Keratinocyte (primary cell): ENCODE results near the gene CAMKK2. TPM values are rescaled to one million over a fixed set of nuclear protein-coding genes. Genes with fewer than 3 reads are reported as not detected.

ENCODE experiments used
- DNase-seq: peaks from one replicate; pipeline ENCODE4 v3.0.0-alpha.2; 2011; ENCODE audit warnings: low read depth, missing footprints, low spot score
- FAIRE-seq: peaks from 2 replicates; lab custom pipeline; 2011; peaks lifted over from hg19 to GRCh38; lab: Jason Lieb, UNC
- H2AFZ ChIP-seq: 2 replicates; pipeline ENCODE4 v1.6.0; 2012; ENCODE audit warnings: low read length, control low read depth, inconsistent platforms; ENCODE audit not compliant: control insufficient read depth
- H3K27ac ChIP-seq: 2 replicates; pipeline ENCODE4 v1.5.1; 2011; ENCODE audit warnings: low read length; ENCODE audit not compliant: control insufficient read depth, insufficient read depth
- H3K27me3 ChIP-seq: 3 replicates; pipeline ENCODE4 v1.6.0; 2011; ENCODE audit warnings: low read length; ENCODE audit not compliant: control insufficient read depth, insufficient read depth; ENCODE audit errors: extremely low read depth
- H3K36me3 ChIP-seq, 2 experiments: 2 replicates in 1 of 2; 3 replicates in 1 of 2; pipeline ENCODE4 v1.5.1; 2011; ENCODE audit warnings: low read length in 2 of 2, mild to moderate bottlenecking in 1 of 2; ENCODE audit not compliant: control insufficient read depth in 2 of 2, insufficient read depth in 2 of 2; ENCODE audit errors: extremely low read depth in 1 of 2
- H3K4me1 ChIP-seq: 3 replicates; pipeline ENCODE4 v1.5.1; 2011; ENCODE audit warnings: low read length; ENCODE audit not compliant: control insufficient read depth, insufficient read depth; ENCODE audit errors: extremely low read depth
- H3K4me2 ChIP-seq: 3 replicates; pipeline ENCODE4 v1.6.0; 2011; ENCODE audit warnings: low read depth, low read length; ENCODE audit not compliant: control insufficient read depth, insufficient read depth; ENCODE audit errors: extremely low read depth
- H3K4me3 ChIP-seq, 3 experiments: fragments of 200-600 bp in 1 of 3; sonication (generic) in 1 of 3; 2 replicates in 2 of 3; 3 replicates in 1 of 3; pipeline ENCODE4 v1.5.1; 2011 to 2016; ENCODE audit warnings: low read length in 3 of 3, mild to moderate bottlenecking in 3 of 3, control low read depth in 2 of 3, inconsistent platforms in 1 of 3, low read depth in 1 of 3, mixed read lengths in 1 of 3, mixed run types in 1 of 3, moderate library complexity in 1 of 3; ENCODE audit not compliant: control insufficient read depth in 2 of 3, insufficient read depth in 2 of 3; ENCODE audit errors: extremely low read depth in 1 of 3
- H3K79me2 ChIP-seq: 2 replicates; pipeline ENCODE4 v1.6.0; 2012; ENCODE audit warnings: low read length; ENCODE audit not compliant: control insufficient read depth, insufficient read depth
- H3K9ac ChIP-seq: 3 replicates; pipeline ENCODE4 v1.6.0; 2011; ENCODE audit warnings: low read length; ENCODE audit not compliant: control insufficient read depth, insufficient read depth; ENCODE audit errors: extremely low read depth
- H3K9me1 ChIP-seq: 3 replicates; pipeline ENCODE4 v1.6.0; 2011; ENCODE audit warnings: low read length; ENCODE audit not compliant: control insufficient read depth, insufficient read depth; ENCODE audit errors: extremely low read depth
- H3K9me3 ChIP-seq: 2 replicates; pipeline ENCODE4 v1.5.1; 2012; ENCODE audit warnings: low read depth, low read length; ENCODE audit not compliant: control insufficient read depth
- H4K20me1 ChIP-seq: 3 replicates; pipeline ENCODE4 v1.6.0; 2011; ENCODE audit warnings: low read length; ENCODE audit not compliant: control insufficient read depth, insufficient read depth; ENCODE audit errors: extremely low read depth
- EZH2 ChIP-seq: IDR thresholded peaks from one replicate; pipeline ENCODE4 v1.6.1; 2012; ENCODE audit warnings: inconsistent platforms, mild to moderate bottlenecking, low read length, moderate library complexity
- dilution Hi-C: fragments of 300-500 bp; cut with MboI; formaldehyde crosslinking; loops from one replicate; pipeline ENCODE4 v1.7.0; 2020; ENCODE audit warnings: low sequenced_read_pairs; ENCODE audit not compliant: extremely low pct_ligation_motif_present
- polyA plus RNA-seq, 5 experiments: library from polyadenylated mRNA; depleted of rRNA in 3 of 5; stranded (reverse) in 3 of 5; stranded (forward) in 1 of 5; unstranded in 1 of 5; fragments of >200 nt; gene quantifications; 1 replicate in 1 of 5; 2 replicates in 3 of 5; 3 replicates in 1 of 5; pipeline versions ENCODE4 v1.2.1 to v1.2.3, GENCODE V29; 2011 to 2012; ENCODE audit warnings: missing spikeins in 2 of 5, low read depth in 1 of 5, low replicate concordance in 1 of 5
- TF ChIP-seq, protein P1 (sequence below), 3 experiments: IDR thresholded peaks in 1 of 3; conservative IDR thresholded peaks in 1 of 3; optimal IDR thresholded peaks in 1 of 3; 2 replicates in 2 of 3; 3 replicates in 1 of 3; pipeline versions ENCODE3 to v1.5.1; 2011; ENCODE audit warnings: low read length in 3 of 3, mild to moderate bottlenecking in 3 of 3, moderate library complexity in 2 of 3, control low read depth in 1 of 3, inconsistent platforms in 1 of 3; ENCODE audit not compliant: insufficient read depth in 2 of 3; ENCODE audit errors: extremely low read depth in 1 of 3

The CAMKK2 gene
- polyA plus RNA-seq, 1 donor (not counting 4 experiments of a cell fraction or from before 2014, with no cell fraction given) = 18.6 TPM

DNA sequence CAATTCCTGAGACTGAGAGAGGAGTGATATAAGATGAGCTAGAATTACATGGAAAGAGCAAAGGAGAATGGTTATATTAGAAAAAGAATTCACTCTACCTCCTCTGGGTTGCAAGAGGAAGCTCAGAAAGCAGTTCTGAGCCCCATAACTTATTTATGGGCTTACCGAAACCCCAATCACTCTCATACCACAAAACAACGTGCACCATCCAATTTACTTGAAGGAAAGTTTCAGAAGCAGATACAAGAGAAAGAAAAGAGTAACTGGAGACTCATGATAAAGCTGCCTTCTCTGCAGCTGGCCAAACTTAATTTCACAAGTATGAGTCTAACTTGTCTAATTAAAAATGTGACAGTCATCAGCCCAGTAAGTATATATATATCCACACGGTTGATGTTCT is 27.4 kb upstream of the CAMKK2 start:
- H3K79me2 ChIP-seq = no peaks in the 10 kb centered on the region
- H4K20me1 ChIP-seq = no peaks in the 10 kb centered on the region
- H3K27ac ChIP-seq = no peak overlapping the region
- no peaks in the 10 kb centered on the region for H3K4me1 ChIP-seq
- no peaks in the 10 kb centered on the region for H3K9me3 ChIP-seq
- H3K4me3 ChIP-seq = no peak overlapping the region
- dilution Hi-C loops = no loop called here
- no peaks in the 10 kb centered on the region for H3K9me1 ChIP-seq
- no peak for DNase-seq
- no peaks in the 10 kb centered on the region for H3K27me3 ChIP-seq
- H3K4me2 ChIP-seq = no peak overlapping the region
- no peak for FAIRE-seq
- peaks cover 14 to 20% of the 10 kb centered on the region in 2 experiments for H3K36me3 ChIP-seq
- H3K9ac ChIP-seq = no peak overlapping the region
- TF ChIP-seq, protein P1, sequence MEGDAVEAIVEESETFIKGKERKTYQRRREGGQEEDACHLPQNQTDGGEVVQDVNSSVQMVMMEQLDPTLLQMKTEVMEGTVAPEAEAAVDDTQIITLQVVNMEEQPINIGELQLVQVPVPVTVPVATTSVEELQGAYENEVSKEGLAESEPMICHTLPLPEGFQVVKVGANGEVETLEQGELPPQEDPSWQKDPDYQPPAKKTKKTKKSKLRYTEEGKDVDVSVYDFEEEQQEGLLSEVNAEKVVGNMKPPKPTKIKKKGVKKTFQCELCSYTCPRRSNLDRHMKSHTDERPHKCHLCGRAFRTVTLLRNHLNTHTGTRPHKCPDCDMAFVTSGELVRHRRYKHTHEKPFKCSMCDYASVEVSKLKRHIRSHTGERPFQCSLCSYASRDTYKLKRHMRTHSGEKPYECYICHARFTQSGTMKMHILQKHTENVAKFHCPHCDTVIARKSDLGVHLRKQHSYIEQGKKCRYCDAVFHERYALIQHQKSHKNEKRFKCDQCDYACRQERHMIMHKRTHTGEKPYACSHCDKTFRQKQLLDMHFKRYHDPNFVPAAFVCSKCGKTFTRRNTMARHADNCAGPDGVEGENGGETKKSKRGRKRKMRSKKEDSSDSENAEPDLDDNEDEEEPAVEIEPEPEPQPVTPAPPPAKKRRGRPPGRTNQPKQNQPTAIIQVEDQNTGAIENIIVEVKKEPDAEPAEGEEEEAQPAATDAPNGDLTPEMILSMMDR (optimal IDR thresholded peaks at IDR 0.05 in 1 of 3, IDR thresholded peaks at IDR 0.05 in 1 of 3, conservative IDR thresholded peaks at IDR 0.05 in 1 of 3; ENCODE audit: extremely low read depth in 1 of 3, insufficient read depth in 2 of 3, low read length in 3 of 3) = no peak
- TF ChIP-seq EZH2 = no peak
- no peak overlapping the region for H2AFZ ChIP-seq

DNA sequence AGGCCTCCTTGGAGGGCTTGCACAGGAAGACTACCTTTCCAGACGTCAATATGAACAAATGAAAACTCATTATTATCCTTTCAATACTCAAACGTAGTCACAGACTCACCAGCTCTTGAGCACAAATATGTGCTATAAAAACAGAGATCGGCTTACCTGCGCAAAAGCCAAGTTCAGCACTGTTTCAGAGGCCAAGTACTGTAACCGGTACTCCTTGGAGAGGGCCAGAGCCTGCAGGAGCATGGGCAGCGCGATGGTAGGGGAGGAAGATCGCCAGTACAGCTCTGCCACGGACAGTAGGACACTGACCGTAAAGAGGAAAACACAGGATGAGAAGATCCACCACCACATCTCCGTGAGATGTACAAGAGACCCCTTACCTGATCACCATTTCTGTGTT is 21.6 kb upstream of the CAMKK2 start:
- Histone ChIP-seq H4K20me1 (no peaks in the 10 kb centered on the region), H2AFZ (no peak overlapping the region), H3K27ac (no peak overlapping the region), H3K9me3 (no peaks in the 10 kb centered on the region), H3K9ac (no peak overlapping the region), H3K36me3 (peaks cover 7 to 13% of the 10 kb centered on the region in 2 experiments), H3K79me2 (no peaks in the 10 kb centered on the region), H3K4me3 (no peak overlapping the region), H3K4me2 (no peak overlapping the region), H3K27me3 (no peaks in the 10 kb centered on the region), H3K9me1 (no peaks in the 10 kb centered on the region), H3K4me1 (no peaks in the 10 kb centered on the region)
- TF ChIP-seq, protein P1 (optimal IDR thresholded peaks at IDR 0.05 in 1 of 3, IDR thresholded peaks at IDR 0.05 in 1 of 3, conservative IDR thresholded peaks at IDR 0.05 in 1 of 3; ENCODE audit: extremely low read depth in 1 of 3, insufficient read depth in 2 of 3, low read length in 3 of 3) = no peak
- TF ChIP-seq EZH2 = no peak
- FAIRE-seq = no peak
- dilution Hi-C loops = no loop called here
- DNase-seq = no peak
